GM20431 (cell line): ENCODE results near the gene GOLGA6D.
"Not testable (repeated sequence)": the region's sequence is repeated elsewhere in the genome, so short reads cannot be mapped to it uniquely, and the experiment has no call there.

Experiments used
- in situ Hi-C: fragments of 300-500 bp; cut with MseI, MboI; formaldehyde crosslinking; loops from one replicate; pipeline ENCODE4 v1.15.0; 2020; ENCODE audit warnings: low sequenced_read_pairs; ENCODE audit not compliant: unreplicated experiment

The GOLGA6D gene

DNA sequence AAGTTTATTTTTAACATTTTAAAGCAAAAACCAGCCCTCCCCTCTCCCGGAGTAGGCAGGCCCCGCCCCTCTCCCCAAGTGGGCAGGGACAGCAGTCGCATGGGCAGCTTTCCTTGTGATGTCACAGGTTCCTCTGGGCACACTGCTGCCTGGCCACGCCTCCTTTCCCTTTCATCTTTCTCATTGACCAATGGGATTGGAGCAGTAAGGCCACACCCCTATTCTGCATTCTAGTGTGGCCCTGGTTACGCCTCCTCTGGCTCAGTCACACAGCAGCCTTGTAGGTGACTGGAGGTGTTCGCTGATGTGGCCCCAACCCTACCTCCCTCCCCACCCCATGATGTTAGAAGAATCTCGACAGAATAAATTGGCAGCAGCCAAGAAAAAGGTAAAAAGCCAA lies at the start of gene GOLGA6D:
Gene GOLGA6D, plus strand, starts transcription at position 264 of the 400 bp plus-strand sequence. Its CDS starts 41 bp downstream, at position 305.
- in situ Hi-C loops: not testable (repeated sequence)

- in situ Hi-C loops: no loop called here
Measured at GRCh38 chr15:75233504-75234190, 49.0 kb upstream of the GOLGA6D start.

DNA sequence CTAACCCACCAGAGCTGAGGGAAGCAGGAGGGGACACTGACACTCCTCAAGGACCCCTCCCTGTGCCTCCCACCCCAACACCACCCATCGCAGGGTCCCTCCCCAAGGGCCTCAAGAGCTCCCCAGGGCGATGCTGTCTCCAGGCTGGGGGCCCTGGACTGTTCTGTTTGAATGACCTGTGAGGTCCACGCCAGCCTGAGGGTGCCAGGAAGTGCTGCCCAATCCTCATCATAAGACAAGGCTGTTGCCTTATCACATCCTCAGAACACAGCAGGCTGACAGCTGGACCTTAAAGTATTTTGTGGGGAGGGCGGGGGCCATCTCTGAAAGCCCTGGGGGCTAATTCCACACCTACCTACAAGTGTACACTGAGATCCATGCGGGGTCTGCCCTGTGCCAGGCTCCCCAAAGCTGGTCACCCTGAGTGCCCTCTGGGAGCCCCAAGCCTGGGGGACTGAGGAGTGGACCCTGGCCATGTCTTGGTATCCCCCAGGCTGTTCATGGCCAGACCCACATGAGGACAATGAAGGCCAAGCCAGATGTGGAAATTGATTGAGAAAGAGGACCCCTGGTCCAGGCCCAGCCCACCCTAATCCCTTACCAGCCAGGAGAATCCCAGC lies 48.3 kb upstream of the GOLGA6D start:
- in situ Hi-C loops: no loop called here

DNA sequence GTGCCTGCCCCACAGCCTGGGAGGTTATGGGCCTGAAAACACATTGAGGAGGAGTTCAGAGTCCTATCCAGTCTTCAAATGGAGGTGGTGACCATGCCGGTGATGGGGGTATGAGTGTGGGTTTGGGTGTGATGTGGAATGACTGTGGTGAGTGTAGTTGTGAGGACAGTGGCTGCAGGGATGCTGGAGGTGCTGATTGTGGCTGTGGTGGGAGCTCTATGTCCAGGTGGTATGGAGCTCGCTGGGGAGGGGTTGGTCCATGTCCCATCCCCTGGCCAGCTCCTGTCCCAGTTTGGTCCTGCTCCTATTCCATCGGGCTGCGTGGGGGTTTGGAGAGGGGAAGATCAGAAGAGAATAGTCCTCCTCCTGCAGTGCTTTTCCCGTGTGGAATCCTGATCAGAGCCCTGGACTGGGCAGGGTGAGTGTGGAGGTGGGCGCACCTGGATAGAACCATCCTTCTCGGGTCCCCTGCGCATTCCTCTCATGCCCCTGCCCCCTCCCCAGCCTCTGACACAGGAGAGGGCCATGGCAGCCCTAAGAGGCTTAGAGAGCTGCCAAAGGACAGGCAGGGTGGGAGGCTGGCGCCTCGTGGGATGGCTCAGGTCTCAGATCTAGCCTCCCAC lies 47.5 kb upstream of the GOLGA6D start:
- in situ Hi-C loops: no loop called here

DNA sequence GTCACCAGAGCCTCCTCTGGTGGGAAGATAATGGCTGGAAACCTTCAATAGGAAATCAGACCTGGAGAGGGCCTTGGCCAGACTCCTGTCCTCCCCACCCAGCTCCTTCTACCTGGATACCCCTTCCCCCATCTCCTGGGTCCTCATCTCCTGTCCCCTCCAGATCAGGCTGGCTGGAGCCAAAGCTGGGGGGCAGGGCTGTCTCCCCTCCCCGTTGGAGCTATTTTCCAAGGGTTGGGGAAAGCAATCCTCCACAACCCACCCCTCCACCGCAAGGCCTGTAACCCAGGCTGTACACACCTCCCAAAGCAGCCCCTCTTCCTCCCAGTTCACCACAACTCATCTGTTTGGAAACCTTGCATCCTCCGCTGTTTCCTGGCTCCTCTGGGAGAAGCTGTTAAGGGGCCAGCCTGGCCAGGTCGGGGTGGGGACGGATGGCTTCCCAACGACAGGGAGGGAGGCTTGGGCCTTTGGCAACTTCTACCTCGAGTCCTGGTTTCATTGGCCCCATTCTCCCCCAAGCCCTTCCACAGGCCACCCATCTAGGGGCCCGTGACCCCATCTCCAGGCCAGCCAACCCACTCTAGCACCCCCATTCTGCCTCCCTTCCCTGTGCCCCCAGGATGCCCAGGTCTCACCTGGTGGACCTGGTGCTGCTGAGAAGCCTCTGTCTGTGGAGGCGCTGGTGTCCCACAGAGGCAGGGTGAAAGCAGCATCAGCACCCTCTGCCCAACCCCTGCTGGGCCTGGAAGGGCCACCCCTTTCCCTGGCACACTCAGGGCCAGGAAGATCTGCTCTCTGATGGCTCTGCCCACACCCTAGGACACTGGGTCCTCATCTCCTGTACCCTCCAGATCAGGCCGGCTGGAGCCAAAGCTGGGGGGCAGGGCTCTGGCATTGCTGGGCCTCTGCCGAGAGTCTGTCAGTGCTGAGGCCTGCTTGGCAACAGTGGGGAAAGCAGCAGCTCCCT lies 46.6 kb upstream of the GOLGA6D start:
- in situ Hi-C loops: no loop called here

GRCh38 chr15:75237316-75237982 lies 45.2 kb upstream of the GOLGA6D start:
- in situ Hi-C loops: no loop called here

GRCh38 chr15:75238150-75238549 lies 44.5 kb upstream of the GOLGA6D start:
- in situ Hi-C loops: no loop called here

GRCh38 chr15:75245741-75246140 lies 36.9 kb upstream of the GOLGA6D start:
- in situ Hi-C loops: loop anchor here (10.0 kb wide), 1 partner anchor 59 kb away; no protein-coding TSS in a partner anchor

DNA sequence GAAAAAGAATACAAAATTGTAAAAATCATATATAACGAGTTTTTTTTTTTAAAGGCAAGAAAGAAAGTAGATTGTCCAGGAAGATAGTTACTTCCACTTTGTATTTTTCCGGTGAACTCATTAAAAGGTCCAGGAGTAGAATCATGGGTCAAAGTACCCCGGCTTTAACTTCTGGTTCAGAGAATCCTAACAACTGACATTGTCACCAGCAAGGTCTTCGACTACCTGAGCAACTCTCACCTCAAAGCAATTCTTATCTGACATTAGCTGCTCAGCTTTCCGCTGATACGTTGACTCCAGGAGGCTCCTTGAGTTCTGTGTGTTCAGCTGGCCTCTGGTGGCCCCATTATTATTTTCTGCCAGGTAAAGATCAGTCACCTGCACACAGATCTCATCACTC lies 33.6 kb upstream of the GOLGA6D start:
- in situ Hi-C loops: loop anchor here (10.0 kb wide), 1 partner anchor 56 kb away; no protein-coding TSS in a partner anchor

- in situ Hi-C loops: loop anchor here (10.0 kb wide), 1 partner anchor 55 kb away; no protein-coding TSS in a partner anchor
Measured at GRCh38 chr15:75249726-75250125, 32.9 kb upstream of the GOLGA6D start.

GRCh38 chr15:75251343-75251742 lies 31.3 kb upstream of the GOLGA6D start:
- in situ Hi-C loops: not testable (repeated sequence)

DNA sequence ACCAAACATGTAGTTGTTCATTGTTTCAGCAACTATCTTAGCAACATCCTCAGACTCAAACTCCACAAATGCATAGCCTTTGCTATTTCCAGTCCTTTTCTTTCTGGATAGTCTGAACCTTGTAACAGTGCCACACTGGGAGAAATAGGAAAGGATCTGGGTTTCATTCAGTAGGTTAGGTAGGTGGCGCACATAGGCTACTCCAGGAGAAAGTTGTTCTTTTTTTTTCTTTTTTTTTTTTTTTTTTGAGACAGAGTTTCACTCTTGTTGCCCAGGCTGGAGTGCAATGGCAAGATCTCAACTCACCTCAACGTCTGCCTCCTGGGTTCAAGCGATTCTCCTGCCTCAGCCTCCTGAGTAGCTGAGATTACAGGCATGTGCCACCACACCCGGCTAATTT lies 30.4 kb upstream of the GOLGA6D start:
- in situ Hi-C loops: not testable (repeated sequence)

DNA sequence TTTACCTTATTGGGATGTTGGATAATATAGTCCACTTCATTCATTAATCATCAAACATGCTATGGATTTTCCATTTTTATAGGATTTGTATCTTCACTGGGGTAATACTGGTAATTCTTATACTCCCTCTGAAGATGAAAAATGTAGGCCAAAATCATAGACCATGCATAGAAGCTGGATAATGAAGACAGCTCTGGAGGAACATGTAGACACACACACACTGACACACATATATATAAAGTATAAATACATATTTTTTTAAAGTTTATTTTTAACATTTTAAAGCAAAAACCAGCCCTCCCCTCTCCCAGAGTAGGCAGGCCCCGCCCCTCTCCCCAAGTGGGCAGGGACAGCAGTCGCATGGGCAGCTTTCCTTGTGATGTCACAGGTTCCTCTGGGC lies 24.6 kb upstream of the GOLGA6D start, which contains the start of gene GOLGA6C:
Gene GOLGA6C, plus strand, starts transcription at position 301 of the 400 bp plus-strand sequence. CDS start 265 bp downstream, outside the sequence.
- in situ Hi-C loops: not testable (repeated sequence)

GRCh38 chr15:75258620-75259343 lies 23.9 kb upstream of the GOLGA6D start:
- in situ Hi-C loops: not testable (repeated sequence)

GRCh38 chr15:75259873-75260272 lies 22.8 kb upstream of the GOLGA6D start:
- in situ Hi-C loops: not testable (repeated sequence)

- in situ Hi-C loops: not testable (repeated sequence)
Measured at GRCh38 chr15:75273751-75274359, 8.8 kb upstream of the GOLGA6D start.

DNA sequence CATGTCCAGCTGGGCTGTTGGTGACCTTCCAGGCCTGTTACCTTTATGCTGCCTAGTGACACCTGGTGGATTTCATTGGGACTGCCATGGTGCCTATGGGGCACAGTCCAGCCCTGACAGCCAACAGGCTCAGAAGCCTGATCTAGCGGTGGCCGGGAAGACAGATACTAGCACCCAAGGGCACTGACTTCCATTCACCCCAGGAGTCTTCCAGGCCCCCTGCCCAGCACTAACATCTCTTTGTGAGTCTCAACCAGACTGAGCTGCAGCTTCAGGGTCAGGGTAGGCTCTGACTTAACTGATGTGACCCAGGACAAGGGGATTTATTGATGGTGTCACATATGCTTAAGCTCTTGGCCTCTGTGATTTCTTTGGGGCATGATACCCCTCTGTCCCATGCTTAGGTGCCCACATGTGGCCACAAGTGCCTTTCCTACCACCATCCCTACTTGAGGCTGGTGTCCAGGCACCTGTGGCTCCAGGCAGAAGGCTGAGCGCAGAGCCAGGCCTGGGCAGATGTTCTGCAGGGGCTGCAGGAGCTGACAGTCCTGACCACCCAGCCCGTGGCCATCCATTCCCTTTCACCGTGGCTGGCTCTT lies 8.0 kb upstream of the GOLGA6D start:
- in situ Hi-C loops: not testable (repeated sequence)

DNA sequence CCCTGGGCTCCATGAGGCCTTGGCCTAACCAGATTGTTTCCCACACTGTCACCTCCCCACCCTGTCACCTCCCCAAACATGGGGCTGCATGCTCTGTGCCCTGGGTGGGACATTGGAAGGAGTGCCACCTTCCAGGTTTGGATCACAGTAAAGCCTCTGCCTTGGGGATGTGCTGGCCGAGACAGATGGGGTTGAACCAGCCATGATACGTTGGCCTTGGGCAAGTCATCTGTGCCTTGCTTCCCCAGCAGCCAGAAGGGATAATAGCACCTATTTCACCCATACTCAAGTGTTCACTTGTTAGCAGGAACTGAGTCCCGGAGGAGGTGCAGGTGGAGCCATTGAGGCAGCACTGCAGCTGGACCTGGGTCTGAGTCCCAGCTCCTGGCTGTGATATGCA lies 7.0 kb upstream of the GOLGA6D start:
- in situ Hi-C loops: not testable (repeated sequence)
